Fibroblast of lung (primary cell): ENCODE results near the gene VGLL4.

Source experiments
- EZH2 ChIP-seq: IDR thresholded peaks from 2 replicates; pipeline ENCODE4 v1.5.1; 2012; ENCODE audit warnings: low read length, control low read depth, mild to moderate bottlenecking; ENCODE audit errors: missing control alignments
- TF ChIP-seq, protein P1 (sequence below), 2 donors: IDR thresholded peaks in 1 of 2; conservative IDR thresholded peaks in 1 of 2; 1 replicate in 1 of 2; 2 replicates in 1 of 2; pipeline ENCODE4 v1.5.1; 2011 to 2012; ENCODE audit warnings: low read length in 2 of 2, control low read depth in 1 of 2, inconsistent platforms in 1 of 2, low read depth in 1 of 2, mild to moderate bottlenecking in 1 of 2

DNA sequence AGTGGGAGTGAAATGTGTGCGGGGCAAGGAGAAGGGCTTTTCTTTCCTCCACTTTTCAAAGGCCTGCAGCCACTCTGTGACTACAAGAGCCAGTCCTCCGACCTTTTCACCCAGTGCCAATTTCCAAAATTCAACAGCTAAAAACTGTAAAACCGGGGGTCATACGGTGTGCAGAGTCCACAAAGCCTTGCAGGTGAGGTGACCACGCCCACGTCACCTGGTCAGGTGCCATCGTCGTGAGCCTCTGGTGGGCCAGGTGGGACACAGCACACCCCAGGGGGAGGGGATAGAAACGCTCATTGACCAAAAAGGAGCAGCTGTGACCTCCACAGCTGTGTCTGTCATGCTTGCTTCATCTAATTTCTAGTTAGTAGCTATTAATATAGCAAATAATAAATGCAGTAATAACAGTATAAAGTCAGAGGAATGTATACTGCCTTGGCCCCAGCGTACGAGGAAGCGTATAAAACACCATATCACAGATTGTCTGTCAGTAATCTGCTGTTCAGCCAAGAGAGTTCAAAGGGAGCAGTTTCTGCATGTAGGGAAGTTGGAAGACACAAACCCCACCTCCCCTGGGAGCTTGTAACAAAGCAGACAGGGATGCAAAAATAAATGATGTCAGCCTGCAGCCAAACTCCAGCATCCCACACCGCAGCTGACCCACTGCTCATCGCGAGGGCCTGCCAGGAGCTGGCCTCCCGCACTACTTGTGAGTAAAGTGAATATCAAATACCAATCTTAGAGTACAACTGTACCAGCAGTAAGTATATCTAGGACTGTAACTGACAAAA lies 86.7 kb downstream of the VGLL4 start:
- TF ChIP-seq, protein P1, sequence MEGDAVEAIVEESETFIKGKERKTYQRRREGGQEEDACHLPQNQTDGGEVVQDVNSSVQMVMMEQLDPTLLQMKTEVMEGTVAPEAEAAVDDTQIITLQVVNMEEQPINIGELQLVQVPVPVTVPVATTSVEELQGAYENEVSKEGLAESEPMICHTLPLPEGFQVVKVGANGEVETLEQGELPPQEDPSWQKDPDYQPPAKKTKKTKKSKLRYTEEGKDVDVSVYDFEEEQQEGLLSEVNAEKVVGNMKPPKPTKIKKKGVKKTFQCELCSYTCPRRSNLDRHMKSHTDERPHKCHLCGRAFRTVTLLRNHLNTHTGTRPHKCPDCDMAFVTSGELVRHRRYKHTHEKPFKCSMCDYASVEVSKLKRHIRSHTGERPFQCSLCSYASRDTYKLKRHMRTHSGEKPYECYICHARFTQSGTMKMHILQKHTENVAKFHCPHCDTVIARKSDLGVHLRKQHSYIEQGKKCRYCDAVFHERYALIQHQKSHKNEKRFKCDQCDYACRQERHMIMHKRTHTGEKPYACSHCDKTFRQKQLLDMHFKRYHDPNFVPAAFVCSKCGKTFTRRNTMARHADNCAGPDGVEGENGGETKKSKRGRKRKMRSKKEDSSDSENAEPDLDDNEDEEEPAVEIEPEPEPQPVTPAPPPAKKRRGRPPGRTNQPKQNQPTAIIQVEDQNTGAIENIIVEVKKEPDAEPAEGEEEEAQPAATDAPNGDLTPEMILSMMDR (conservative IDR thresholded peaks at IDR 0.05 in 1 of 2, IDR thresholded peaks at IDR 0.05 in 1 of 2; ENCODE audit: low read depth in 1 of 2, low read length in 2 of 2): no peak
- no peak for TF ChIP-seq EZH2
